Activated effector memory CD4-positive, alpha-beta T cell treated with Interleukin-2 at 50 U/mL for 16 hours (primary cell): ENCODE results near the gene ZNG1C.
"Not testable (repeated sequence)": the region's sequence is repeated elsewhere in the genome, so short reads cannot be mapped to it uniquely, and the experiment has no call there.

ENCODE experiments used
- DNase-seq: peaks from one replicate; pipeline ENCODE4 v3.0.0-alpha.2; 2020

Gene ZNG1C

DNA sequence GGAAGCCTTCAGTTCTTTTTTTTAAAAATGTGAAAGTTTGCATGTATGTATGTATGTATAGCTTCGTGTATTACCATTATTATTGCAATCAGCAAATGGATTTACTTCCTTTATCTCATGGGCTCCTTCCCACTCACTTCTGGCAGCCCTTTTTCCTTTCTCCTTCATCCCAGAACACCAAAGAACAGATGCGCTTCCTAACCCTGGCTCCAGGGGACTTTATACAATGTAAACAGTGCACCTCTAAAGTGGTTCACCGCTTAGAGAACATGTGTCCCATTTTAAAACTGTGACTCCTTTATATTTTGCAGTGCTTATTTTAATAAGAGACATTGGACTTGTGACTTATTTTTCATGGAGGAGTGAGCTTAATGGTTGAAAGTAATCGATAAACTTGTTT is 101.5 kb downstream of the ZNG1C start:
- DNase-seq = not testable (repeated sequence)

DNA sequence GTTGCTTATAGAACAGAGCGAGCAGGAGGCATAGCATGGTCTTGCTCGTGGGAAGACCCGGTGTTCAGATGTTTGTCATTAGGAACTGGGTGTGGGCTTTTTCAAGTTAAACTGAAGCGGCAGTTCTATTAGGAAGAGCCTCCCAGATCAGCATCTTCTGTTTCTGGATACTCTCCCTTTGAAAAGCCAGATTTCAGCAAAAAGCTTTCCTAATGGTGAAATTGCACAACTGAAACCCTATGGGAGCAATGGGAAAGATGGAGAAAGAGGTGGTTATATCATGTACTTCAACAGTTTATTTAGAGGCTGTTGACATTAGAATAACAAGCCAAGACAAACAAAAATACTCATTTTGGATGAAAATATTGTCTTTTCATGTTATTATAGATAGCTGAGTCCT is 102.2 kb downstream of the ZNG1C start:
- not testable (repeated sequence) for DNase-seq
